Endothelial cell of umbilical vein (primary cell): ENCODE results near the gene ARHGAP29.

Experiments
- CTCF ChIP-seq, 2 donors: IDR thresholded peaks; 1 replicate in 1 of 2; 2 replicates in 1 of 2; pipeline ENCODE4 v1.5.1; 2011; ENCODE audit warnings: low read length in 2 of 2, mild to moderate bottlenecking in 2 of 2, moderate library complexity in 2 of 2, control low read depth in 1 of 2, inconsistent platforms in 1 of 2, low read depth in 1 of 2; ENCODE audit not compliant: insufficient read depth in 1 of 2; ENCODE audit errors: extremely low read depth in 1 of 2
- EZH2 ChIP-seq: IDR thresholded peaks from 2 replicates; pipeline ENCODE4 v1.6.1; 2012; ENCODE audit warnings: borderline replicate concordance, low read depth, mild to moderate bottlenecking, moderate library complexity, low read length, inconsistent platforms; ENCODE audit not compliant: severe bottlenecking
- FOS ChIP-seq: IDR thresholded peaks from 2 replicates; pipeline ENCODE4 v1.6.1; 2011; ENCODE audit warnings: mild to moderate bottlenecking, low read length, moderate library complexity, borderline replicate concordance; ENCODE audit not compliant: insufficient read depth
- GATA2 ChIP-seq: IDR thresholded peaks from 2 replicates; pipeline ENCODE4 v1.7.0; 2011; ENCODE audit warnings: low read depth, mild to moderate bottlenecking, moderate library complexity, mixed read lengths, low read length; ENCODE audit not compliant: insufficient read length, insufficient read depth
- JUN ChIP-seq: IDR thresholded peaks from 2 replicates; pipeline ENCODE4 v1.6.1; 2011; ENCODE audit warnings: borderline replicate concordance, low read depth; ENCODE audit not compliant: insufficient read length, insufficient read depth
- MAX ChIP-seq: IDR thresholded peaks from 2 replicates; pipeline ENCODE4 v1.6.1; 2011; ENCODE audit not compliant: insufficient read depth, insufficient read length
- POLR2A ChIP-seq: IDR thresholded peaks from 2 replicates; pipeline ENCODE4 v1.6.1; 2012; ENCODE audit warnings: low read depth, mild to moderate bottlenecking, control low read depth, low read length
- POLR2AphosphoS5 ChIP-seq: IDR thresholded peaks from 2 replicates; pipeline ENCODE4 v1.6.1; 2012; ENCODE audit warnings: low read depth, mild to moderate bottlenecking, control low read depth, low read length, moderate library complexity; ENCODE audit not compliant: insufficient read depth

DNA sequence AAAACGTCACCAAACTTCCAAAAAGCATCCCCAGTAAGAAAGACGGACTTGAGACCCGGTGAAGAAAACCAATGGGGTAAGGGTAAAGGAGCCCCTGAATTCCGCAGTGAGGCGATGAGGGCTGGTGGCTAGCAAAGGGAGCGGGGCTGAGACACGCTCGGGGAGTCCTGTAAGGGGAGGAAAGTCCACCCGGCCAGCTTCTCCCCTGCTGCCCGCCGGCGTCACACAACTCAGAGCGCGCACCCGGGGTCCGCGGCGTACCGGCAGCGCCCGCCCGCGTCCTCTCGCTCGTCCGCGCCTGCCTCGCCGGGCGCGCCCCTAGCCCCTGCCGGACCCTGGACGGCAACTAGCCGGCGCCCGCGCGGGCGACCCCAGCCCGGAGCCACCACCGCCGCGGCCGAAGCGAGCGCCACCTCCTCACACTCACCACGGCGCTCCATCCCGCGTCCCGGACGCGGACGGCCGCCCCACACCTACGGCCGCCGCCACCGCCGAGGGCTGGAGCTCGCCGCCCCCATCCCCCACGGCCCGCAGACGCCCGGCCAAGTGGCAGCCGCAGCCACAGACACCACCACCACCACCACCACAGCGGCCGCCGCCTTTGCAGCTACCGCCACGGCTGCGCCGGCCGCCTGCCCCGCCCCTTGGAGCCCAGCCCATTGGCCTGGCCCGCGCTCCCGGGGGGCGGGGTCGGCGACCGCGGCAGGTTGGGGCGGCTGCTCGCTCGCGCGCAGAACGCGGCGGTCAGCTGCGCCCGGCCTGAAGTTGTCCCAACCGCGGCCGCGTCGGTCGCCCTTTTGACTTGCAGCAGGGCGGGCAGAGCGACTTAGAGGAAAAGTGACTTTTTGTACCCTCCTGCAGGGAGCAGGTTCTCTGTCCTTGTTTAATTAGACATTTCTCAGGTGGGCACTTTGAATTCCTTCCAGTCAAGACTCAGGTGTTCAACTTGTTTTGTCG is 10.0 kb upstream of the ARHGAP29 start:
- TF ChIP-seq CTCF (IDR thresholded peaks at IDR 0.05; ENCODE audit: extremely low read depth in 1 of 2, insufficient read depth in 1 of 2, low read depth in 1 of 2, low read length in 2 of 2) (no peak), MAX (no peak), POLR2AphosphoS5 (peak; percentile 99), POLR2A (peak; percentile 95), JUN (no peak), FOS (no peak), EZH2 (no peak), GATA2 (no peak)
